Neural cell (in vitro differentiated cells): ENCODE measurements around the gene MUC6. TPM values are rescaled to one million over a fixed set of nuclear protein-coding genes. Genes with fewer than 3 reads are reported as not detected.

ENCODE experiments used
- H2AFZ ChIP-seq: fragments of 200-600, 300-800 bp; sonication (generic), shearing (Covaris generic); 2 replicates; pipeline ENCODE4 v1.6.0; 2014; ENCODE audit warnings: low read depth, mild to moderate bottlenecking, antibody characterized with exemption, low read length, moderate library complexity
- H3F3A ChIP-seq: fragments of 200-600 bp; shearing (Covaris generic); 2 replicates; pipeline ENCODE4 v1.6.1; 2016; ENCODE audit warnings: mild to moderate bottlenecking, moderate library complexity, mixed read lengths, antibody characterized with exemption, low read length; ENCODE audit not compliant: insufficient read depth, poor library complexity, severe bottlenecking
- H3K27ac ChIP-seq: fragments of 200-600, 300-800 bp; sonication (generic), shearing (Covaris generic); 2 replicates; pipeline ENCODE4 v1.5.1; 2014; ENCODE audit warnings: mild to moderate bottlenecking, low read length, moderate library complexity
- H3K27me3 ChIP-seq: fragments of 300-800, 200-600 bp; sonication (generic), shearing (Covaris generic); 2 replicates; pipeline ENCODE4 v1.6.0; 2014; ENCODE audit warnings: mild to moderate bottlenecking, low read depth, low read length, moderate library complexity; ENCODE audit not compliant: insufficient read depth
- H3K36me3 ChIP-seq: fragments of 300-800, 200-600 bp; sonication (generic), shearing (Covaris generic); 2 replicates; pipeline ENCODE4 v1.5.1; 2014; ENCODE audit warnings: mild to moderate bottlenecking, antibody characterized with exemption, low read length, moderate library complexity; ENCODE audit not compliant: insufficient read depth
- H3K4me2 ChIP-seq: fragments of 300-800, 200-600 bp; sonication (generic), shearing (Covaris generic); 2 replicates; pipeline ENCODE4 v1.6.0; 2014; ENCODE audit warnings: mild to moderate bottlenecking, low read length
- H3K4me3 ChIP-seq: fragments of 300-800, 200-600 bp; sonication (generic), shearing (Covaris generic); 2 replicates; pipeline ENCODE4 v1.5.1; 2014; ENCODE audit warnings: mild to moderate bottlenecking, low read length, moderate library complexity
- H3K79me2 ChIP-seq: fragments of 200-600 bp; shearing (Covaris generic); replicated peaks from 2 replicates; pipeline ENCODE4 v1.6.0; 2014; ENCODE audit warnings: mild to moderate bottlenecking, low read length, moderate library complexity; ENCODE audit not compliant: insufficient read depth
- H3K9ac ChIP-seq: fragments of 300-800, 200-600 bp; sonication (generic), shearing (Covaris generic); 2 replicates; pipeline ENCODE4 v1.6.1; 2016; ENCODE audit warnings: mild to moderate bottlenecking, low read length, mixed read lengths
- H3K9me2 ChIP-seq: fragments of 200-600 bp; shearing (Covaris generic); 2 replicates; pipeline ENCODE4 v1.6.1; 2016; ENCODE audit warnings: mild to moderate bottlenecking, low read length, mixed read lengths; ENCODE audit not compliant: insufficient read depth
- H3K9me3 ChIP-seq: fragments of 200-600, 300-800 bp; sonication (generic), shearing (Covaris generic); 2 replicates; pipeline ENCODE4 v1.6.1; 2016; ENCODE audit warnings: mild to moderate bottlenecking, mixed run types, low read length, moderate library complexity, mixed read lengths
- H4K20me1 ChIP-seq: fragments of 200-600 bp; shearing (Covaris generic); 2 replicates; pipeline ENCODE4 v1.6.1; 2016; ENCODE audit warnings: mild to moderate bottlenecking, mixed run types; ENCODE audit not compliant: insufficient read depth
- CTCF ChIP-seq: fragments of 450-650 bp; IDR thresholded peaks from 2 replicates; pipeline ENCODE4 v1.5.1; 2014; ENCODE audit warnings: antibody characterized with exemption, mild to moderate bottlenecking, moderate library complexity; ENCODE audit not compliant: poor library complexity, severe bottlenecking
- EP300 ChIP-seq: fragments of 450-650 bp; conservative IDR thresholded peaks from 2 replicates; pipeline ENCODE4 v1.6.1; 2014; ENCODE audit warnings: antibody characterized with exemption, mild to moderate bottlenecking, moderate library complexity; ENCODE audit not compliant: poor library complexity, severe bottlenecking
- EZH2 ChIP-seq: fragments of 200-600, 300-800 bp; shearing (Covaris generic), sonication (generic); IDR thresholded peaks from 2 replicates; pipeline ENCODE4 v1.6.1; 2014; ENCODE audit warnings: antibody characterized with exemption, low read length, borderline replicate concordance, mild to moderate bottlenecking; ENCODE audit not compliant: insufficient read depth, poor library complexity, severe bottlenecking
- MXI1 ChIP-seq: fragments of 450-650 bp; conservative IDR thresholded peaks from 2 replicates; pipeline ENCODE4 v1.6.1; 2014; ENCODE audit warnings: antibody characterized with exemption, mild to moderate bottlenecking; ENCODE audit not compliant: poor library complexity, severe bottlenecking
- POLR2AphosphoS5 ChIP-seq: IDR thresholded peaks from 2 replicates; pipeline ENCODE4 v1.6.1; 2012
- RAD21 ChIP-seq: fragments of 450-650 bp; conservative IDR thresholded peaks from 2 replicates; pipeline ENCODE4 v1.6.1; 2014; ENCODE audit warnings: antibody characterized with exemption, mild to moderate bottlenecking, moderate library complexity
- REST ChIP-seq: IDR thresholded peaks from 2 replicates; pipeline ENCODE4 v1.6.1; 2012; ENCODE audit warnings: borderline replicate concordance
- SMC3 ChIP-seq: fragments of 450-650 bp; conservative IDR thresholded peaks from 2 replicates; pipeline ENCODE4 v1.6.1; 2014; ENCODE audit warnings: antibody characterized with exemption, mild to moderate bottlenecking, moderate library complexity; ENCODE audit not compliant: poor library complexity
- TAF1 ChIP-seq: IDR thresholded peaks from 2 replicates; pipeline ENCODE4 v1.6.1; 2012; ENCODE audit warnings: low read depth
- polyA plus RNA-seq: library from polyadenylated mRNA; depleted of rRNA; stranded (reverse); fragments of >200 nt; gene quantifications from 2 replicates; pipeline ENCODE4 v1.2.3, GENCODE V29; 2014

MUC6 gene
- polyA plus RNA-seq, 1 donor from 2014 or later, result not detected

- no peaks in the 10 kb centered on the region for H3K9me3 ChIP-seq
- H3K4me3 ChIP-seq, result no peak overlapping the region
- no peak overlapping the region for H3K27ac ChIP-seq
- H3K9me2 ChIP-seq, result no peaks in the 10 kb centered on the region
- no peaks in the 10 kb centered on the region for H3K27me3 ChIP-seq
- no peak overlapping the region for H3K9ac ChIP-seq
- H3F3A ChIP-seq, result no peaks in the 10 kb centered on the region
- TF ChIP-seq EP300 (no peak), CTCF (no peak), SMC3 (no peak), REST (no peak), MXI1 (no peak), RAD21 (no peak), TAF1 (no peak), EZH2 (no peak), POLR2AphosphoS5 (no peak)
- no peaks in the 10 kb centered on the region for H3K36me3 ChIP-seq
- H3K4me2 ChIP-seq, result no peak overlapping the region
- H3K79me2 ChIP-seq, result no peaks in the 10 kb centered on the region
- no peak overlapping the region for H2AFZ ChIP-seq
- no peaks in the 10 kb centered on the region for H4K20me1 ChIP-seq
Observed at GRCh38 chr11:1010551-1011319, 25.8 kb downstream of the MUC6 start.

- Histone ChIP-seq H3K27me3 (no peaks in the 10 kb centered on the region), H2AFZ (no peak overlapping the region), H4K20me1 (no peaks in the 10 kb centered on the region), H3K9me2 (no peaks in the 10 kb centered on the region), H3K27ac (no peak overlapping the region), H3F3A (no peaks in the 10 kb centered on the region), H3K9me3 (no peaks in the 10 kb centered on the region), H3K4me3 (no peak overlapping the region), H3K36me3 (no peaks in the 10 kb centered on the region), H3K9ac (no peak overlapping the region), H3K4me2 (no peak overlapping the region), H3K79me2 (no peaks in the 10 kb centered on the region)
- TF ChIP-seq SMC3, result no peak
- no peak for TF ChIP-seq CTCF
- TF ChIP-seq EZH2, result no peak
- TF ChIP-seq POLR2AphosphoS5, result no peak
- TF ChIP-seq RAD21, result no peak
- no peak for TF ChIP-seq EP300
- no peak for TF ChIP-seq TAF1
- TF ChIP-seq REST, result no peak
Observed at GRCh38 chr11:1009991-1010390, 26.5 kb downstream of the MUC6 start.
